ENCODE results near the gene MPP1. TPM values are rescaled to one million over a fixed set of nuclear protein-coding genes. Genes with fewer than 3 reads are reported as not detected.
A peak's percentile ranks its signal among the peaks of the same experiment; 100 is the strongest.
"Not testable (repeated sequence)": the region's sequence is repeated elsewhere in the genome, so short reads cannot be mapped to it uniquely, and the experiment has no call there.

MPP1 gene
- total RNA-seq, 2 experiments from 2014 or later, result 16.2 to 17.9 TPM

DNA sequence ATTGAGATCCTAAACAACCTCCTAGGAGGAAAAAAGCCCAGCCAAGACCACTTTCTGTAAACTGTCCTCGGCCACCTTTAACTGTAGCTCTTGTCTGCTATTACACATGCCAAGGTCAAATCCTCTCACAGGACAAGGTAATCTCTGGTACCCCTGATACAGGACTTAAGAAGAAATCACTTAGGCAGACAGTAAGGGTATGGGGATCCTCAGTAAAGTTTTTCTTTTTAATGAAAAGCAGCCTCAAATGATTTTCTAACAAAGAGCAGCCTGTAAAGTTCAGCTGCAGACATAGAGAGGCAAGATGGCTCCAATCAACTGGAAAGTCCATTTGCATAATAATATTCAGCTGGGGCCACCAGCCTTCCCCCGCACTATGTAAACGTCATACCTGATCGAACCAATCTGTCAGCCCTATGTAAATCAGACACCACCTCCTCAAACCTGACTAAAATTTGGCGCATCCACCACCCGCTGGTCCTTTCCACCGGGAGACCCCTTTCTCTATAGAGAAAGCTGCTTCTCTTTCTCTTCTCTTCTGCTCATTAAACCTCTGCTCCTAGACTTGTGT, 14.6 kb upstream of the MPP1 start:
- DNase-seq, result no peak
- H3K27me3 Mint-ChIP-seq, result peaks cover 5% of the 10 kb centered on the region
- H3K4me3 Mint-ChIP-seq, result no peak overlapping the region
- no peaks in the 10 kb centered on the region for H3K9me3 Mint-ChIP-seq
- no peaks in the 10 kb centered on the region for H3K4me1 Mint-ChIP-seq
- H3K36me3 Mint-ChIP-seq, result no peaks in the 10 kb centered on the region
- H3K27ac Mint-ChIP-seq, result no peak overlapping the region

DNA sequence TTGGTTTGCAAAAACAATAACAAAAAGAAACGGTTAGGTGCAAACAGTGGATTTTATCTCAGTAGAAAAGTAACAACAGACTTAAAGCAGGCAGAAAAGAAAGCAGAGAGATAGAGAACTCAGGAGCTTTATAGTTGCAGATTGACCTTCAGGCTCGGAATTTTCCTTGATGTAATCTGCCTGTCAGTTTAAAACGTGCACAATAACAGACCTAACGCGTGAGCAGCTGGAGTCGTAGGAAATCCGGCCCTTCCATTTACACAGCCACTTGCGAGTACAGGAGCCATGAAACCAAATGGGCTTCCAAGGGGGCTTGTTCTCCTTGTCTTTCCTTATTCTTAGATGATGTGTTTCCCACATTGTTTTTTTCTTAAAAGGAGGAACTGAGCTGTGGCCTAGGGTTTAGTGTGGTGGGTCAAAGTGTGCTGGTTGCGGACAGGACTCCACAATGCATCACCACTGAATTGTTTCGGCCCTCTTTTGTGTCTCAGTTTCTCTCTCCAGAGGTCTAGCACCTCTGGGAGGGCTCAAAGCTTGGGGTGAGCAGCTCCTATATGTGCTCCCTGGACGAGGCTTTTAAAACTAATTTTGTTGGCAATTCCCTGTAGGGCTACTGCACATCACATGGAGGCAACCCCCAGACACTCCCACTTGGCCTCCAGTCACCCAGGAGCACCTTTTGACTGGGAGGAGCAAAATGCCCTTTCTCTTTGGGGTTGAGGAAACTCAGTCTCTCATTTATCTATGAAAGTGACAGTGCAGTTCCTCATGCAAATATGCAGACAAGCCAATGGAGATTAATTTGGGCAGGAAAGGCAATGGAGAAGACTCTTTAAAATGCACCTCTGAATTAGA, 13.9 kb upstream of the MPP1 start:
- Mint-ChIP-seq H3K4me1 (no peaks in the 10 kb centered on the region), H3K4me3 (no peak overlapping the region), H3K36me3 (no peaks in the 10 kb centered on the region), H3K27ac (no peak overlapping the region), H3K9me3 (no peaks in the 10 kb centered on the region), H3K27me3 (peaks cover 5% of the 10 kb centered on the region)
- no peak for DNase-seq

DNA sequence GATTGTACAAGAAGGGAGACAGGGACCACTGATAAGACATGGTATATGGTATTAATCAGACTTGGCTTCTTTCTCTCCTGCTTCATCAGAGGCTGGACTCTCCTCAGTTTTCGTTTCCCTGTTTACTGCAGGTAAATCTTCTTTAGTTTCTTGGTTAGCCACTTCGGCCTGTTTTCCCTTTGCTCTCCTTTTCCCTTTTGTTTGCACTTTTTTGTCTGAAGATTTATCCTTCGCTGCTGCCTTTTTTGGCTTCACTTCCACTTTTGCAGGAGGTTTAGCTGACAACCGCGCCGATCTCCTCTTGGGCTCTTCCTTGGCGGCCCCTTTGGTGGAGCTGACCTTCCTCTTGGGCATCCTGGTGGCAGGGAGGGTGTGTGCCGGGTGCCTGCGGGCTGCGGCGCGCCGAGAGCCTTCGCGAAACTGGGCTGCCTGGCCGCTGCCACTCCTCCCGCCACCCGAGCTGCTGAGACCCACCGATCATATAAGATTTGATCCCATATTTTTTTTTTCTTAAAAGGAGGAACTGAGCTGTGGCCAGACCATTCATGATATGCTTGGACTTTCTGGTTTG, 11.8 kb upstream of the MPP1 start:
- not testable (repeated sequence) for H3K4me1 Mint-ChIP-seq, H3K4me3 Mint-ChIP-seq, H3K27me3 Mint-ChIP-seq, DNase-seq, H3K9me3 Mint-ChIP-seq, H3K36me3 Mint-ChIP-seq, H3K27ac Mint-ChIP-seq

DNA sequence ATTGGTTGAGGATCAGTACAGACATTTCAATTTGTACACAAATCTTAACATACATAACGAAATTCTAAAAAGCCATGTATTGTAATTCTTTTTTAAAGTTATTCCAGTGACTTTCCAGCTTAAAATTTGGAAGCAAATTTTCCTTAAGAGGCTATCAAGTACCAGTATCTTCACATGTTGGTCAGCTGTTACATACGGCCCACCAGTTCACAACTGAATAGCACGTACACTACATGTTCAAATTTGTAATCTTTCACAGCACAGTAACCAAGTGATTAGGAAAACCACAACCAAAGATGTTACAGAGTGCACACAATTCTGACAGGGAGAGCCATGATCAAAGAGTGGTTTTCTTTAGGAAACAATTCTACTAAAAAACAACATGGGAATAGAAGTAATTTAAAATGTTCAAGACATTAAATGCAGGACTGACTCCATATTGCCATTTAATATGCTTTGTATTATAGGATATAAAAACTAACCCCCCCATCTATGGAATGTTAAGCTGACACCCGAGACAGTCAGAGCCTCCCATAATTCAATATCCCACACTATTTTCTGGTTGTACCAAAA, 11.1 kb upstream of the MPP1 start:
- DNase-seq, H3K4me3 Mint-ChIP-seq, H3K27me3 Mint-ChIP-seq, H3K4me1 Mint-ChIP-seq, H3K36me3 Mint-ChIP-seq, H3K27ac Mint-ChIP-seq, H3K9me3 Mint-ChIP-seq: not testable (repeated sequence)

DNA sequence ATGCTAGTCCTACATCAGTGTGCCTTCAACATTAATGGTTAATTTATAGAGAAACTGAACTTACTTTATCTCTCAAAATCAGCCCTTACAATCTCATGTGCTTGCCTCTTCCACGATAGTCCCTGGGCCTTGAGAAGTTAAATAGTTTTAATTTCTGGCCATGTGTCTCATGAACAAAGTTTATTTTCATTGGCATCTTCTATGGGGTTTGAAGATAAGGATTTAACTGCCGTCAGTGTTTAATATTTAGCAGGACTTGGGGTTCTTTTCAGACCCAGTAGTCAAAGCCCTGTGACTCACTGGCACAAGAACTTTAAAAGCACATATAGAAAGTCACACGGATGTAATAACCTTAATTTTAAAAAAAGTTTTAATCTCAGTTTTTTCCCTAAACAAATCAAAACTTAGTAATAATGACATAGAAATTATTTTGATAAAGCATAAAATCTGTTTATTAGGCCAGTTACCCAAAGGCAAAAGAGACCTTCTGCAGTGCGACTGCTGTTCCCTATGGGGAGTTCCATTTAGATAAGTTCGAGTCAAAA, 10.1 kb upstream of the MPP1 start:
- Mint-ChIP-seq H3K4me3 (no peak overlapping the region), H3K27ac (no peak overlapping the region), H3K27me3 (peaks cover 9% of the 10 kb centered on the region), H3K36me3 (no peaks in the 10 kb centered on the region), H3K4me1 (no peaks in the 10 kb centered on the region), H3K9me3 (no peaks in the 10 kb centered on the region)
- no peak for DNase-seq

DNA sequence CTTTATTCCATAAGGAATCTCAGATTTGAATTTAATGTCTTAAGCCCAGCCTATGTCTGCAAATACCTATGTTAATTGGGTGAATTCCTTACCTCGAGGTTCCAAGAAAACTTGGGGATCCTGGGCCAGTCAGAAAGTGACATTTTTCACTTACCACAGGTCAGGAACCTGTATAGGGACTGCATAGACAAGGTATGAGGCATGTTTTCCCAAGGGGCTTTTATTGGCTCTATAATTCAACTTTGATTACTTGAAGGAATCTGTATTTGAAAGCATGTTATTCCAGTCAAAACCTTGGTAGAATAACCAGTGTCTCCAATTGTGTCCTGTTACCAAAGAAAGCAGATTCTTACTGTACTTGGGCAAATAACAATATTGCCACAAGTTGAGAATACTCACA, 8.5 kb upstream of the MPP1 start:
- H3K27ac Mint-ChIP-seq, result no peak overlapping the region

DNA sequence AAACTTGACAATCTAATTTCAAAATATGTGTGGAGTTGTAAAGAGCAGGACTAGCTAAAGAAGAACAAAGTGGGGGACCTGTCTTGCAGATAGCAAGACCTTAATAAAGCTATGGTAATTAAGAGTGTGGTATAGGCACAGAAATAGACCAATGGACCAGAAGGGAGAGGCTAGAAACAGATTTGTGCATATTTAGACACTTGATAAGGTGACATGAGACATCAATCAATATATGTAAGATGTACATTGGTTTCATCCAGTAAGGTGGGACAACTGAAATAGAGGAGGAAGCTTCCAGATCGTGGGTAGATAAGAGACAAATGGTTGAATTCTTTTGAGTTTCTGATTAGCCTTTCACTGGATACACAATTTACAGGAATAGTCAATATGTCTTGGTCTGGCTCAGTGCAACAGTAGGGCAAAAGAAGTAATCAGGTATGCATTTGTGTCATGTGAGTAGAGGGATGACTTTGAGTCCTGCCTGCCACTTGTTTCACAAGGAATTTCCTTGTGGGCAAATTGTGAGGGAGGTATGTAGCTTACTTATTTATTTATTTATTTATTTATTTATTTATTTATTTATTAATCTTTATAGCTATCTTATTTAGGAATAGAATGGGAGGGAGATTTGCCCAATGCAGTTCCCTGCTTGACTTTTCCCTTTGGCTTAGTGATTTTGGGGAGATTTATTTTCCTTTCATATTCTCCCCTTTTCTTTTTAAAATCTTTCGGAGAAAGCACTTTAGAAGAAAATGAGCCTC, 7.2 kb upstream of the MPP1 start:
- Mint-ChIP-seq H3K4me3 (no peak overlapping the region), H3K9me3 (no peaks in the 10 kb centered on the region), H3K36me3 (no peaks in the 10 kb centered on the region), H3K4me1 (no peaks in the 10 kb centered on the region), H3K27ac (no peak overlapping the region), H3K27me3 (peaks cover 5% of the 10 kb centered on the region)
- no peak for DNase-seq

More for the DNA sequence above, 8.5 kb upstream of the MPP1 start:
- Mint-ChIP-seq H3K27me3 (peaks cover 5% of the 10 kb centered on the region), H3K4me3 (no peak overlapping the region), H3K36me3 (no peaks in the 10 kb centered on the region), H3K4me1 (no peaks in the 10 kb centered on the region), H3K9me3 (no peaks in the 10 kb centered on the region)
- no peak for DNase-seq

DNA sequence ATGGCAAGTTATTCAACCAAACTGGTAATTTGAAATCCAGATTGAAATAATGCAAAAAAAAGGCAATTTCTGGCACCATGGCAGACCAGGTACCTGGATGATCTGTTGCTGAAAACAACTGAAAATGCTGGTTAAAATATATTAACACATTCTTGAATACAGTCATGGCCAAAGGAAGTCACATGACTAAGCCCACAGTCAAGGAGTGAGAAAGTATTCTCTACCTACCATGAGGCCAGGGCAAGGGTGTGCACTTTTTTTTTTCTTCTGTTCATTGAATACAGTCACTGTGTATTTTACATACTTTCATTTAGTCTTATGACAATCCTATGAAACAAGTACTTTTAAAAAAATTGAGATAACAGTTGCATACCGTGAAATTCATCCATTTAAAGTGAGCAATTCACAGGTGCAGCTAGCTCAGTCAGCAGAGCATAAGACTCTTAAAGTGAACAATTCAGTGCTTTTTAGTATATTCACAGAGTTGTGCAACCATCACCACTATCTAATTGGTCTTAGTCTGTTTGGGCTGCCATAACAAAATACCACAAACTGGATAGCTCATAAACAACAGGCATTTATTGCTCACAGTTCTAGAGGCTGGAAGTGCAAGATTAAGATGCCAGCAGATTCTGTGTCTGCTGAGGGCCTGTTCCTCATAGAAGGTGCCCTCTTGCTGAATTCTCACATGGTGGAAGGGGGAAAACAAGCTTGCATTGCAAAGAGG, 4.8 kb upstream of the MPP1 start:
- no peak overlapping the region for H3K27ac Mint-ChIP-seq
- peaks cover 7% of the 10 kb centered on the region for H3K27me3 Mint-ChIP-seq
- peaks cover 2% of the 10 kb centered on the region for H3K9me3 Mint-ChIP-seq
- DNase-seq, result no peak
- no peak overlapping the region for H3K4me3 Mint-ChIP-seq
- peaks cover 4% of the 10 kb centered on the region for H3K4me1 Mint-ChIP-seq
- no peaks in the 10 kb centered on the region for H3K36me3 Mint-ChIP-seq

DNA sequence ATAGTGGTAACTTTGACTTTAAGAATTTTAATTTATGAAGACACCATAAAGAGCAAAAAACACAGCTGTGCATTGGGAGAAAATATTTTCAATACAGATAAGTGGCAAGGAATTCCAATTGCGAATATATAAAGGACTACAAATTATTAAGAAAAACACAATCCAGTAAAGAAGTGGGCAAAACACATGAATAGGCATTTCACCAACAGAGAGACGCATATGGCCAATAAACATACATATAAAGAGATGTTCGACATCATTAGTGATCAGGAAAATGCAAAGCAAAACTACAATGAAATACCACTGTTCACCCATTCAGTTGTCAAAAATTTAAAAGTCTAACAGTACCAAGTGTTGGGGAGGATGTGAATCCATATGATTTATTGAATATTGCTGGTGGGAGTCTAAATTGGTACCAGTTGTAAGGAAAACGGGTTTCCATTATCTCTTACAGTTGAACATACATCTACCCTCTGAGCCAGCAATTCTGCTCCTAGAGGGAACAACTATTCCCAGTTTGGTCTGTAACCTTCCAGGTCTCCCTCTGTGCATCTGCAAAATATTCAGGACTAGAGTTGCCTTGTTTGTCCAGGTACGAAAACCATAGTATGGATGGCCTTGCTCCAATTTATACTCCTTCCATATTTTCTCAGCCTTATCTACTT, 1.7 kb upstream of the MPP1 start:
- Mint-ChIP-seq H3K4me3 (no peak overlapping the region), H3K27me3 (peaks cover 3% of the 10 kb centered on the region), H3K9me3 (peaks cover 2% of the 10 kb centered on the region), H3K36me3 (no peaks in the 10 kb centered on the region), H3K27ac (no peak overlapping the region), H3K4me1 (peaks cover 23% of the 10 kb centered on the region)
- no peak for DNase-seq

DNA sequence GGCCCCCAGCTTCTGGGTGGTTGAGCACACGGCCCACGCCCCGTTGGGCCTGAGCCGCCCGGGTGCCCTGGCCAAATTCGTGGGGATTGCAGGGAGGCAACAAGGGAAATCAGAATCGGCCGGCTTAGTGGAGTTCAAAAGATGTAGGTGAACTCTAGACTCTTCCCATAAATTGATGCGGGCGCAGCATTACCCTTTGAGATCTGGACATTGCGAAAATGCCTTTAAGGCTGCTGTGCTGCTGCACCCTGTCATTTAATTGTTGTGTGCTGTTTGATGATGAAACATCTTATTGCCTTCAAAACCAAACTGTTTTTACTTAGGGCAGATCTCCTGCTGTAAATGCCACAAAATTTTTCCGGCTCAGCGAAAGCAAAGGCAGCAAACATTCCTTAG, 409 bp upstream of the MPP1 start:
- Mint-ChIP-seq H3K36me3 (no peaks in the 10 kb centered on the region), H3K4me3 (peak overlapping the region; percentile 84), H3K27ac (peak overlapping the region; percentile 74), H3K9me3 (peaks cover 2% of the 10 kb centered on the region), H3K27me3 (peaks cover 3% of the 10 kb centered on the region), H3K4me1 (peaks cover 31% of the 10 kb centered on the region)
- DNase-seq, result no peak

DNA sequence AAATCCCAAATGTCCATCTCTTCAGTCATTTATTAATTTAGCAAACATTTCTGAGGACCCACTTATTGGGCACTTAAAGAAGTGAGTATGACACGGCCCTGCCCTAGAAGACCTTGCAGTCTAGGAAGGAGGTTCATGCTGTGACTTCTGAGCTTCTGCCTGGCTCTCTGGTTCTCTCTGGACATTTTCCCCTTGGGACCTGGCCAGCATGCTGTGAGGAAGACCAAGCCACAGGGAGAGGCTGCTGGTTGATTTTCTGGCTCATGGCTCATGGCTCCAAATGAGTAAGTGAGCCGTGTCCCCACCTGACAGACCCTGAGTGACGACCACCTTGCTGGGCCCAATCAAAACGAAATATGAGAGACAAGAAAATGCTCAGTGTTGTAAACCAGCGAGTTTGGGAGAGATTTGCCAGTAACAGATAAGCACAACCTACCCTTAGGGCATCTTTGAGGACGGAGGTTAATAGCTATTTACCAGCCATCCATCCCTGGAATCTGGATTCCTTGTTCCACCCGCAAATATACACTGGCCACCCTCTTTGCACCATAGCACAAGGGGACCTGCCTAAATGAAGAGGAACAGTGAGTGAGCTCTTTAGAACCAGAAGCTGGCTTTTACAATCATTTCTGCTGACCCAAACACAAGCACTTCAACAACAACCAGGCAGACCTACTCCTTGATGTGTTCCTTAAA, 876 bp downstream of the MPP1 start:
- no peak for DNase-seq
- Mint-ChIP-seq H3K27ac (no peak overlapping the region), H3K27me3 (peaks cover 3% of the 10 kb centered on the region), H3K4me3 (peak overlapping the region; percentile 67), H3K4me1 (peaks cover 42% of the 10 kb centered on the region), H3K9me3 (peaks cover 2% of the 10 kb centered on the region), H3K36me3 (no peaks in the 10 kb centered on the region)

DNA sequence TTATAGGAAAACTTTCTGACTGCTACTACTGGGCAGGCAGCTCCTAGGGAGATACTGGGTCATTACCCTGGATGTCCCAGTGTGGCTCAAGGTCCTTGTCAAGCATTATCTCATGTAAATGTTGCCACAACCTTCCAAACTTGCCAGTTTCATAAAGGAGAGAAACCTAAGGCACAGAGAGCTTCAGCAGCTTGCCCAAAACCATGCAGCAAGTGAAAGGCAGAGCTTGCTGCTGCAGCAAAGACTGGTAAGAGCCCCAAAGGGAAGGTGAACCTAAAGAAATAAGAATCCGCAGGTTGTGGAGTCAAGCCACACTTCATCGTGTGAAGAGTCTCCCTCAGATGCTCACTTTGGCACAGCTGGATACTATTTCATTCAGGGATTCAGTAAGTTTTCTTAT, 2.3 kb downstream of the MPP1 start:
- Mint-ChIP-seq H3K36me3 (no peaks in the 10 kb centered on the region), H3K27ac (no peak overlapping the region), H3K27me3 (peaks cover 3% of the 10 kb centered on the region), H3K9me3 (peaks cover 2% of the 10 kb centered on the region), H3K4me1 (peaks cover 49% of the 10 kb centered on the region), H3K4me3 (peak overlapping the region; percentile 32)
- DNase-seq, result no peak

DNA sequence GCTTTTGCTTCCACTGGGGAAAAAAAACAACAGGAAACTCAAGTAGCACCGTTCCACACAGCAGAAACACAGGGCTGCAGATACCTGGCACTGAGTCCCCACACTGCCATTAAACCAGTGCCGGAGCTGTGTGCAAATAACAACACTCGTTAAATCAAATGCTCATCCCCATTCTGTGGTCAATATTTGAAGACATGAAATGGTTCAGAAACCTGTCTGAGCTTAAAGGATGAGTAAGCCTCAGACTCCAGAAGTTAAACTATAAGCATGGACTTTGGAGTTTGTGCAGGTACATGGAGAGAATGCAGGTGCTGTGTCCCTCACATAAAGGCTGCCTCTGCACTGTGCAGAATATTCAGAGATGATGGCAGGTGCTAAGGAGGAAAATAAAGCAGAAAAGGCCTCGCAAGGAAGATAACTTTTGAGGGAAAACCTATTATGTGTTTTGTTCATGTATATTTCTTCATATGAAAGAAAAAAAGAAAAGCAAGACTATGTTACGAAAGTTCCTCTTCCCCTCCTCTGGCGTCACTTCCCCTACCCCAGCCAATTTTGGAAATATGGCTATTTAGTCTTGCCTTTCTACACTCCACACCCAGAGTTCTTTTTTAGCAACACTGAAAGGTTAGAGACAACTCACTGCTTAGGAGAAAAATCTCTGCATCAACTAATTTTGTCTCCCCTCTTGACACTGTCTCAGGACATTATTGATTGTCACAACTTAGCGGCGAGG, 4.6 kb downstream of the MPP1 start:
- peaks cover 50% of the 10 kb centered on the region for H3K4me1 Mint-ChIP-seq
- no peak overlapping the region for H3K27ac Mint-ChIP-seq
- DNase-seq, result no peak
- no peaks in the 10 kb centered on the region for H3K27me3 Mint-ChIP-seq
- H3K9me3 Mint-ChIP-seq, result no peaks in the 10 kb centered on the region
- peak overlapping the region; percentile 29 for H3K4me3 Mint-ChIP-seq
- no peaks in the 10 kb centered on the region for H3K36me3 Mint-ChIP-seq

Measured in activated naive CD8-positive, alpha-beta T cell treated with anti-CD3 and anti-CD28 coated beads for 36 hours (primary cell).